Astrocyte of the cerebellum (primary cell): Measurements from ENCODE around the gene TFAP2C.
A peak's percentile ranks its signal among the peaks of the same experiment; 100 is the strongest.

Experiments used
- DNase-seq: peaks from one replicate; pipeline ENCODE4 v3.0.0-alpha.2; 2011; ENCODE audit warnings: low read depth
- H3K4me3 ChIP-seq: 2 replicates; pipeline ENCODE4 v1.5.1; 2011; ENCODE audit warnings: mild to moderate bottlenecking, low read depth, low read length, moderate library complexity
- CTCF ChIP-seq: IDR thresholded peaks from 2 replicates; pipeline ENCODE4 v1.5.1; 2012; ENCODE audit warnings: low read length, low read depth, moderate library complexity, mild to moderate bottlenecking; ENCODE audit errors: missing control alignments
- in situ Hi-C: cut with HindIII; loops from 2 replicates; pipeline ENCODE4 v1.10.0; 2017; ENCODE audit warnings: low sequenced_read_pairs

TFAP2C gene

DNA sequence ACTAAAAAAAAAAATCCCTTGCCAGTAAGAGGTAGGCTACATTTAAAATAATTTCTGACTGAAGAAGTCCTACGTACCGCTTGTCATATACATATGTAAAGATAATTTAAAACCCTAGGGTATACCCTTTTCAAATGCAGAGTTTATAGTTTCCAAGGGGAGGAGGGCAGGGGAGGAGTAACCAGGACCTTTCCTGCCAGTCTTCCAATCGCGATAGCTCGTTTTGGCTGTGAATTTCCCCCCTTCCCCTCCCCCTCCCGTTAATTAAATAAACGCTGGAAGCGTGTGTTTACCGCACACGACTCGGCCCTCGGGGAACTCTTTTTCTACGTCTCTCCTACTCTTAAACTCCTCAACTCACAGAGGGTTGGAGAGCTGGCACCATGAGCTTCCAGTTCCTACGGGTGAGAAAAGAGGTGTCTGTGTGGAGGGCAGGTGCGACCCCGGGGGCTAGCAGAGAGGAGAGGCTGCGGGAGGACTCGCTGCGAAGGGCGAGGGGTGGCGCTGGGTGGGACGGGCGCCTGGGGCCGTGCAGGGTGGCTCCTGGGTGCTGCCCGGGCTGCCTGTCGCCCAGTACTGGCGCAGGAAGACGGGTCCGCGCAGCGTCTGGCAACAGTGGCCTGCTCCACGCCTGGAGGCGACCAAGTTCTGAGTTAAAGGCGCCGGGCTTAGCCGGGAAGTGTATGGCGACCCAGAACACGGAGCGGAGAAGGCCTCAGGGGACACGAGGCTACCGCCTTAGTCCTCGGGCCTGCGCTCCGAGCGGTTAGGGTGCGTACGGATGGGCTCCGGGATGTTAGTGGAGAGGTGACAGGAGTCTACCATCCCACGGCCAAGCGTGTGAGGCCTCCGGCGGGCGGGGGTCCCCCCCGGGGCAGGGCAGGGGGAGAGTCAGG is 4.1 kb upstream of the TFAP2C start:
- no peak for DNase-seq
- TF ChIP-seq CTCF: no peak
- H3K4me3 ChIP-seq: no peak overlapping the region
- in situ Hi-C loops: no loop called here

- no peak for TF ChIP-seq CTCF
- H3K4me3 ChIP-seq: no peak overlapping the region
- no peak for DNase-seq
- in situ Hi-C loops: no loop called here
Measured at GRCh38 chr20:56625837-56626236, 3.3 kb upstream of the TFAP2C start.

DNA sequence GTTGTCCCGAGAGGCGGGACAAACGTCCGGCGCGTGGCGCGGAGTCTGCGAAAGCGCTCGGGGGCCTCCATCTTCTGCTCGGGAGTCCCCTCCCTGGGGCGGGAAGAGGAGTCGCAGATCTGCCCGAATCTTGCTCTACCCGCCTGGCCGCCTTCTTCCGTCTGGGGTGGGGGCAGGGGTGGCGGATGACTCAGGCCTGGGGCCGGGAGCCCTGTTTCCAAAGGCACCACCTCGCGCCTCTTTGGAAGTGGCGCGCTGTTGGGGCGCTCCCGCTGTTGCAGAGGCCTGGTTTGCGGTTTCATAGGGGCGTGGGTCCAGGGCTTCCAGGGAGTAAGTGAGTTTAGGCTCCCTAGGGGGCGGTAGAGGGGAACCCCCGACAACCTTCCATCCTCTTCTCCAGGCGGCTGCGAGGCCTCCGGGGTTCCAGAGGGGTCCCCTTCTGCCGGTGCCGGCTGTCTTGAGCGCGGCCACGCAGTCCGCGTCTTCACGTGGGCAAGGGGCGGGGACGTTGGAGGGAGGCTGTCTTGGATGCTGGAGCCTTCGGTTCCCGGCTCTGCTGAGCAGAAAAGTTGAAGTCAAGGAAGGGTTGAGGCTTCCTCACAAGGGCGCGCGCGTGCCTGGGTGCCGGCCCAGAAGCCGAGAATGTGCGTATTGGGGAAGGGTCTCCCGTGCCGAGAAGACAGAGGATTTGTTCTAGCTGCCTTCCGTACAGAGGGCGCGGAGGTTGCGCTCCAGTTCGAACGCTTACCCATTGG is 2.6 kb upstream of the TFAP2C start:
- TF ChIP-seq CTCF: peak; percentile 58
- in situ Hi-C loops: no loop called here
- no peak overlapping the region for H3K4me3 ChIP-seq
- DNase-seq: no peak

DNA sequence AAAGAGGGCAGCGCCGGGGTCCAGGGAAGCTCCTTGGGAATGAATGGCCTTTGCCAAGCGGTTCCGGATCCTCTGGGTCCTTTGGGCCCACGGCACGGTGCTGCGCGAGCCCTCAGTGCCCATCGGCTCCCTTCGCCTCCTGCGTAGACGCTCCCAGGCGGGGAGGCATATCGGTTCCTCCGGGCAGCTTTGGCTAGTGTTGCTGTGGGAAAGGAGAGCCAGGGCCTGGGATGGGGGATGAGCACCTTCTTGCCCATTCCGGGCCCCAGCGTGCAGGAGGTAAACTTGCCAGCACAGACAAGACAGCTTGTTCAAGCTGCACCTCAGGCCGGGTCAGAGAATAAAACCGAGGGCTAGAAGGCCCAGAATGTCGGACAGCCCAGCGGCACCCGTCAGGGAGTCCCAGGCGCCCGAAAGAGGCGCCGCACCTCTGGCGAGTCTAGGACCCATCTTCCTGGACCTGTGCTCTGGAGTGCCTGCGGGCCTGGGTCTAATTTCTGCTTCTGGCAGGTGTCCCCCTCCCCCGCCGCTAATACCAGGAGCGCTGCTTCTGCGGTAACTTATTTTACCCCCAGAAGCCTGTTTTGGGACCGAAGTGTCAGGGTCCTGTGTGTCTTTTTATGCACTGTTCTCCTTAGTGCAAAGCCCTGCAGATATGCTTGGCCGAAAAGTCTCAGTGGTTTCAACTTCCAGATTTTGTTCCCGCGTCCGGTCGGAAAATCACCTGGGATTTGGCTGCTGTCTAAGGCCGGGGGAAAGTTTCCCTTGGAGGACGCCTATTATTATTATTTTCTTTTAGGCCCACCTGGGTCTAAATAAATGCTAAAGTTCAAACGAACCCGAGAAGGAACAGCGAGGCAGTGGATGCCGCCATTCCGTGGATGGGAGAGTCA is 1.7 kb upstream of the TFAP2C start:
- no peak for DNase-seq
- TF ChIP-seq CTCF: no peak
- H3K4me3 ChIP-seq: no peak overlapping the region
- in situ Hi-C loops: no loop called here

DNA sequence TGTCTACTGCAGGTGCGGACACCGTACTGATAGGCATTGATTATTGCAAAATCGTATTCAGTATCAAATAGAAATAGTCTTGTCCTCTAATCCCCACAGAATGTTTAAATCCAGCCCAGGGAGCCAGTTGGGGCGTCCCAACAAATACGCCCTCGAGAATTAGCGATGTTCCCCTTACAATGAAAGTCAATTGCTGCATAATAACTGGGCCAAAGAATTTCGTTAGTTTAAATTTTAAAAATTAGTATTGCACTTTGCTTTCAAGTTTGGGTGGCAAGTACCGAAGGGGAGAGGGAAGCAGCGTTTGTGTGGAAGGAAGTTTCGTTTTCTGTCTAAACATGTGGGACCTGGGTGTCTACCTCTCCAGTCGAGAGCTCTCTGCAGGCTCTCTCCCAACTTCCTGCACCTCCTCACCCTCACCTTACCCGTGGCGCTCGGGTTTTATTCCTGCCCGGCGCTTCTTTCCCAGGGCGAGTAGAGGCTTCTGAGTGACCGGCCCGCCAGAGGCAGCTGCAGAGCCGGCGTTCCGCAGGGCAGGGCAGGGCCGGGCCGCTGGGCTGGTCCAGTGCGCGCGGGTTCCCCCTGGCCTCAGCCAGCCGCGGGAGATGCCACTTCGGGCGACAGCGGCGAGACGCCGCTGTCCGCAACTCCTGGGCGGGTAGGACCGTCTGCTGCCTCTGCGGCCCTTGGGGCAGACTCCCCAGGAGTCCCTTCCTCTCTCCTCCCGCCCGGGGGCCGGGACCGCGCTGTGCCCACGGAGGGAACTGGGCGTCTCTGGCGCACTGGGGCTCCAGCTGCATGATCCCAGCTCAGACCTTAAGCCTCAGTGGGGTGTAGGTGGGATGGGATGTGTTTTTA is 862 bp upstream of the TFAP2C start:
- peak overlapping the region; percentile 83 for H3K4me3 ChIP-seq
- in situ Hi-C loops: no loop called here
- no peak for DNase-seq
- no peak for TF ChIP-seq CTCF
